Measurements from ENCODE around the gene ATP6V0A4.
"Not testable (repeated sequence)": the region's sequence is repeated elsewhere in the genome, so short reads cannot be mapped to it uniquely, and the experiment has no call there.

Gene ATP6V0A4

GRCh38 chr7:138801256-138801655 lies 3.3 kb upstream of the ATP6V0A4 start:
- no peaks in the 10 kb centered on the region for H3K9me3 ChIP-seq (replicated peaks; ENCODE audit: low read length)

DNA sequence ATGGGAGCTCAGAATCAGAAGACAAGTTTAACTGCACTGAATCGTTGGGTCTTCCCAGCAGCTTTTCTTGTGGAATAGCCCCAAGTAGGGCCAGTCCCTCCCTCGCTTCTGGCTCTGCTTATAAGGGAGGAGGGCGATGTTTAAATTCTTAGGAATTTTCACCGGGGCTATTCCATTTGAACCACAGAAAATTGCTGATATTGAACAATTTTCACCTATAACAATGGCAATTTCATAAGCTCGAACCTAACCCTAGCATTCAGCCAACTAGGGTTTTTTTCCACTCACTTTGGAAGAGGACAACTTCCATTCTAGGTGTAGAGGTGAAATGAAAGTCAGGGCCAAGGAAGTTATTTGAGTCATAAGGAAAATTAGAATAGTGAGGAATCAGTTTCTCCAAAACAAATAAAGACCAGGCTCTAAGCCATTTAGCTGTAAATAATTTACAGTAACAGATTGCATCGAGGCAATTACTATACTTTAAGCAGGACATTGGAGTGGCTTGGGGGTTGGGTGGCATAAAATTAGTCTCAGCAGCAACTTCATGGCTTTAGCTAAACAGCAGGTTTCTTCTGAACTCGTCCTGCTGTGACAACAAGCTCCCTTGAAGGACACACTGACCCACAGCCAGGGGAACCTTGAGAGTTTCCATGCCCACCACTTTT lies 1.5 kb upstream of the ATP6V0A4 start:
- H3K27me3 ChIP-seq (ENCODE audit: control insufficient read depth, insufficient read depth, low read length): peaks cover 4% of the 10 kb centered on the region
- H3K36me3 ChIP-seq (ENCODE audit: insufficient read depth, low read length): no peaks in the 10 kb centered on the region
- no peaks in the 10 kb centered on the region for H3K9me3 ChIP-seq (replicated peaks; ENCODE audit: low read length)
- no peak overlapping the region for H3K9ac ChIP-seq (ENCODE audit: low read depth, low read length)
- no peak overlapping the region for H3K4me3 ChIP-seq (ENCODE audit: low read length)
- no peak overlapping the region for H3K4me2 ChIP-seq (ENCODE audit: low read length)
- H3K4me1 ChIP-seq (ENCODE audit: control insufficient read depth, insufficient read depth, low read length): no peaks in the 10 kb centered on the region

More at GRCh38 chr7:138801256-138801655, 3.3 kb upstream of the ATP6V0A4 start:
- Histone ChIP-seq H3K27me3 (ENCODE audit: control insufficient read depth, insufficient read depth, low read length) (peaks cover 4% of the 10 kb centered on the region), H3K4me1 (ENCODE audit: control insufficient read depth, insufficient read depth, low read length) (no peaks in the 10 kb centered on the region), H3K36me3 (ENCODE audit: insufficient read depth, low read length) (no peaks in the 10 kb centered on the region), H3K9ac (ENCODE audit: low read depth, low read length) (no peak overlapping the region), H3K4me2 (ENCODE audit: low read length) (no peak overlapping the region), H3K4me3 (ENCODE audit: low read length) (no peak overlapping the region)

DNA sequence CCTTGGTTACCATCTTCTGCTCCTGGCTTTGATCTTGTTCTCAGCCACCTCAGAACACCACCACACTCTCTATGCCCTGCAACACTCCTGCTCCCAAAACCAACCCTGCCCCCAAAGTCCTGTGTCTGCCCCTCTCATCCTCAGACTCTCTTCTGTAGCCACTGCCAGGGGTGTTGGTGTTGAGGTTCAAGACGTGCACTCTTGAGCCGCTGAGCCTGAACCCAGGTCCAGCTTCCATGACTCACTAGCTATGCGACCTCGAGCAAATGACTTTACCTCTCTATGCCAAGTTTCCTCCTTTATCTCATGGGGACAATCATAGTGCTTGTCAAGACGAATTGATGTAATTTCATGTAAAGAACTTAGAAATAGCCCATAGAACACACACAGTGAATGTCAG lies 840 bp upstream of the ATP6V0A4 start:
- no peak overlapping the region for H3K4me2 ChIP-seq (ENCODE audit: low read length)
- H3K4me1 ChIP-seq (ENCODE audit: control insufficient read depth, insufficient read depth, low read length): no peaks in the 10 kb centered on the region
- H3K9me3 ChIP-seq (replicated peaks; ENCODE audit: low read length): no peaks in the 10 kb centered on the region
- no peaks in the 10 kb centered on the region for H3K36me3 ChIP-seq (ENCODE audit: insufficient read depth, low read length)
- H3K27me3 ChIP-seq (ENCODE audit: control insufficient read depth, insufficient read depth, low read length): peaks cover 4% of the 10 kb centered on the region
- no peak overlapping the region for H3K4me3 ChIP-seq (ENCODE audit: low read length)
- H3K9ac ChIP-seq (ENCODE audit: low read depth, low read length): no peak overlapping the region

GRCh38 chr7:138797046-138797445 lies 950 bp downstream of the ATP6V0A4 start:
- H3K9me3 ChIP-seq (replicated peaks; ENCODE audit: low read length); H3K4me1 ChIP-seq (ENCODE audit: control insufficient read depth, insufficient read depth, low read length); H3K4me2 ChIP-seq (ENCODE audit: low read length); H3K4me3 ChIP-seq (ENCODE audit: low read length); H3K36me3 ChIP-seq (ENCODE audit: insufficient read depth, low read length); H3K9ac ChIP-seq (ENCODE audit: low read depth, low read length); H3K27me3 ChIP-seq (ENCODE audit: control insufficient read depth, insufficient read depth, low read length): not testable (repeated sequence)

DNA sequence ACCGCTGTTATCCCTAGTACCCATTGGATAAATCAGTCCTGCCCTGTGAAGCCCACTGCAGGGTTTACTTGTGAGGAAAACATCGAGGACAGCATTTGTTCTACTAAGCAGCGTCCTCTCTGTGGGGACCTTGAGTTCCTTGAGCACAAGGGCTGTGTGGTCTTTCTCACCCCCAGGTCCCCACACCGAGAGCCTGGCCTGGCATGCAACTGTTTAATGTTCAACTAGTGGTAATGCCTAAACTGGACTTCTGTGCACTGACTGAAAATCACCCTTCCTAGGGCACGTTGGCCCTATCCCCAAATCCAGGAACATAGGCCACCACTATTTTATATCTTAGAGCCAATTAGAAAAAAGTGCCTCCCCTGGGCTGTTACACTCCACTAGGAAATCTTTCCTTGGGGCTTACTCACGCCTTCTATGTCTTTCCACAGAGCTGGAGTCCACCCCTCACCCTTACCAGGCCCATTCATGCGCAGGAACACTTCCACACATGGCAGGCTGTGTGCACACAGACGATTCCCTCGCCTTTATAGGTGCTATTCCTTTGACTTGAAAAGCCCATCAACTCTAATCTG lies 1.9 kb downstream of the ATP6V0A4 start:
- no peak overlapping the region for H3K4me2 ChIP-seq (ENCODE audit: low read length)
- peaks cover 4% of the 10 kb centered on the region for H3K27me3 ChIP-seq (ENCODE audit: control insufficient read depth, insufficient read depth, low read length)
- H3K4me3 ChIP-seq (ENCODE audit: low read length): no peak overlapping the region
- H3K9ac ChIP-seq (ENCODE audit: low read depth, low read length): no peak overlapping the region
- H3K36me3 ChIP-seq (ENCODE audit: insufficient read depth, low read length): no peaks in the 10 kb centered on the region
- no peaks in the 10 kb centered on the region for H3K9me3 ChIP-seq (replicated peaks; ENCODE audit: low read length)
- H3K4me1 ChIP-seq (ENCODE audit: control insufficient read depth, insufficient read depth, low read length): no peaks in the 10 kb centered on the region

- Histone ChIP-seq H3K4me3 (ENCODE audit: low read length) (no peak overlapping the region), H3K36me3 (ENCODE audit: insufficient read depth, low read length) (no peaks in the 10 kb centered on the region), H3K9me3 (replicated peaks; ENCODE audit: low read length) (no peaks in the 10 kb centered on the region), H3K9ac (ENCODE audit: low read depth, low read length) (no peak overlapping the region), H3K4me1 (ENCODE audit: control insufficient read depth, insufficient read depth, low read length) (no peaks in the 10 kb centered on the region), H3K4me2 (ENCODE audit: low read length) (no peak overlapping the region), H3K27me3 (ENCODE audit: control insufficient read depth, insufficient read depth, low read length) (no peaks in the 10 kb centered on the region)
Measured at GRCh38 chr7:138785587-138786437, 12.2 kb downstream of the ATP6V0A4 start.

DNA sequence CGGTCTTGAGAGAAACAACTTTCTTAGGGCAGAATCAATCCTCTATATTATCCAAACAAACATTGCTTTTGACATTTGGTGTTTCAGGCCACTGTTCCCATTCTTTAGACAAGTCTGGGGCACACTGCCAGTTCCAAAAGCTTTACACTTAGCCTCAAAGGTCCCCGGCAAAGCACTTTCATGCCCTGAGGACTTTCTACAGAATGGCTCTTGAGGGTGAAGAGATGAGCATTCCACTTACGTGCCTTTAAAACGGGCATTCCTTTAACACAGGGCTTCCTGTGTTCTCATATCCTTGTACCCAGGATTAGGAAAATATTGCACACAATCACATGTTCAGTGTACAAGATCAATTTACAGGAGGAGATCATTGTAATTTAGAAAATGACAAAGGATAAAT lies 13.3 kb downstream of the ATP6V0A4 start:
- Histone ChIP-seq H3K36me3 (ENCODE audit: insufficient read depth, low read length) (no peaks in the 10 kb centered on the region), H3K4me3 (ENCODE audit: low read length) (no peak overlapping the region), H3K4me2 (ENCODE audit: low read length) (no peak overlapping the region), H3K4me1 (ENCODE audit: control insufficient read depth, insufficient read depth, low read length) (no peaks in the 10 kb centered on the region), H3K27me3 (ENCODE audit: control insufficient read depth, insufficient read depth, low read length) (no peaks in the 10 kb centered on the region), H3K9ac (ENCODE audit: low read depth, low read length) (no peak overlapping the region), H3K9me3 (replicated peaks; ENCODE audit: low read length) (no peaks in the 10 kb centered on the region)

DNA sequence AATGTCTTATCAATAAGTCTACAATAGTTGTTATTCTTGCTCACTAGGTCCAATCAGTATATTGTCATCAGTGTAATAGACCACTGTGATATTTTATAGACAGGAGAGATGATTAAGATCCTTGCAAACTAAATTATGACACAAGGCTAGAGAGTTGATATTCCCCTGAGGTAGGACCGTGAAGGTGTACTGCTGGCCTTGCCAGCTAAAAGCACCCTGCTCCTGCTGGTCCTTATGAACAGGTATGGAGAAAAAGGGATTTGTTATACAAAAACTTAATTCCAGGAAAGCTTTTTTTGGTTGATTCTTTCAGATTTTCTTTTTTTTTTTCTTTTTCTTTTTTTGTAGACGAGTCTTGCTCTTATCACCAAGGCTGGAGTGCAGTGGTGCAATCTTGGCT lies 17.0 kb downstream of the ATP6V0A4 start:
- no peaks in the 10 kb centered on the region for H3K9me3 ChIP-seq (replicated peaks; ENCODE audit: low read length)
- no peaks in the 10 kb centered on the region for H3K4me1 ChIP-seq (ENCODE audit: control insufficient read depth, insufficient read depth, low read length)
- H3K4me2 ChIP-seq (ENCODE audit: low read length): no peak overlapping the region
- no peak overlapping the region for H3K4me3 ChIP-seq (ENCODE audit: low read length)
- no peak overlapping the region for H3K9ac ChIP-seq (ENCODE audit: low read depth, low read length)
- H3K27me3 ChIP-seq (ENCODE audit: control insufficient read depth, insufficient read depth, low read length): no peaks in the 10 kb centered on the region
- H3K36me3 ChIP-seq (ENCODE audit: insufficient read depth, low read length): no peaks in the 10 kb centered on the region

- Histone ChIP-seq H3K4me2 (ENCODE audit: low read length) (no peak overlapping the region), H3K36me3 (ENCODE audit: insufficient read depth, low read length) (no peaks in the 10 kb centered on the region), H3K4me1 (ENCODE audit: control insufficient read depth, insufficient read depth, low read length) (no peaks in the 10 kb centered on the region), H3K4me3 (ENCODE audit: low read length) (no peak overlapping the region), H3K9me3 (replicated peaks; ENCODE audit: low read length) (no peaks in the 10 kb centered on the region), H3K9ac (ENCODE audit: low read depth, low read length) (no peak overlapping the region), H3K27me3 (ENCODE audit: control insufficient read depth, insufficient read depth, low read length) (no peaks in the 10 kb centered on the region)
Measured at GRCh38 chr7:138776166-138776833, 21.7 kb downstream of the ATP6V0A4 start.

DNA sequence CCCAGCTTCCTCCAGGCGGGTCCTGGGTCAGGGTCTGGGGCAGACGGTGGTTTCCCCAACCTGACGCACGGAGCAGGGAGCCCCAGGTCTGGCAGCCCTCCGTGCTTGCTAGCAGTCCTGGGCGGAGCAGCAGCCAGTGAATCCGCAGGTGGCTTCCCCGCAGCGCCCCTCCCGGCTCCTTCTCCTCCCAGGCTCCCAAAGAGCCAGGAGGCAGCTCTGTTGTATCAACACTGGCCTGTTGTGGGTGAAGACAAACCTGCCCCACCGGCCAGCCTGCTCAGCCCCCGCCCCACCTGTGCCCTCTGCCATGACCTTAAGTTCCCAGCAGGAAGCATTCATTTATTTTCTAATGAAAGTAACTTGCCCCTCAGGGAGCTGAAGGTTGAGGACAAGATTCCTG lies 24.2 kb downstream of the ATP6V0A4 start:
- no peak overlapping the region for H3K9ac ChIP-seq (ENCODE audit: low read depth, low read length)
- H3K36me3 ChIP-seq (ENCODE audit: insufficient read depth, low read length): no peaks in the 10 kb centered on the region
- H3K4me2 ChIP-seq (ENCODE audit: low read length): no peak overlapping the region
- H3K9me3 ChIP-seq (replicated peaks; ENCODE audit: low read length): no peaks in the 10 kb centered on the region
- no peaks in the 10 kb centered on the region for H3K27me3 ChIP-seq (ENCODE audit: control insufficient read depth, insufficient read depth, low read length)
- no peaks in the 10 kb centered on the region for H3K4me1 ChIP-seq (ENCODE audit: control insufficient read depth, insufficient read depth, low read length)
- H3K4me3 ChIP-seq (ENCODE audit: low read length): no peak overlapping the region

DNA sequence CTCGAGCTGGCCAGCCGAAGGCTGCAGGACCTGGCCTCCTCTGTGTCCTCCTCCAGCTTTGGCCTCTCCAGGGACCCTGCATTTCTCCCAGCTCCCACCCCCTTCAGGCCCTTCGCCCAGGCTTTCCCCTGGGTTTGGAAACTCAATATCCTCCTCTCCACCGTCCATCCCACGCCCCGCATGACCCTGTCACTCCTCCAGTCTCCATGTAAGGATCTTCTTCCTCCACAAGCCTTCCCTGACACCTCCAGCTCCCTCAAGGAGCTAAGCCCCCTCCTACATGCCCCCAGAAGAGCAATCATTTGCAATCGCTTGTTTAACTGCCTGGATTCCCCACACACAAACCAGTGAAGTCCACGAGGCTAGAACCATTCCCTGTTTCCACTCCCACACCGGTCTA lies 24.8 kb downstream of the ATP6V0A4 start:
- H3K9ac ChIP-seq (ENCODE audit: low read depth, low read length): no peak overlapping the region
- no peak overlapping the region for H3K4me2 ChIP-seq (ENCODE audit: low read length)
- no peaks in the 10 kb centered on the region for H3K4me1 ChIP-seq (ENCODE audit: control insufficient read depth, insufficient read depth, low read length)
- H3K9me3 ChIP-seq (replicated peaks; ENCODE audit: low read length): no peaks in the 10 kb centered on the region
- no peak overlapping the region for H3K4me3 ChIP-seq (ENCODE audit: low read length)
- H3K36me3 ChIP-seq (ENCODE audit: insufficient read depth, low read length): no peaks in the 10 kb centered on the region
- H3K27me3 ChIP-seq (ENCODE audit: control insufficient read depth, insufficient read depth, low read length): no peaks in the 10 kb centered on the region

Measured in skeletal muscle satellite cell (primary cell).